HCT116 (cell line): ENCODE data around the gene CLIP2.
A peak's percentile ranks its signal among the peaks of the same experiment; 100 is the strongest.

ENCODE experiments used
- EGR1 ChIP-seq: IDR thresholded peaks from 2 replicates; pipeline ENCODE4 v1.6.1; 2012; ENCODE audit warnings: low read depth
- POLR2A ChIP-seq: IDR thresholded peaks from 2 replicates; pipeline ENCODE4 v1.7.0; 2011; ENCODE audit warnings: borderline replicate concordance; ENCODE audit not compliant: insufficient read depth, insufficient read length; ENCODE audit errors: extremely low read depth
- TF ChIP-seq, protein P1 (sequence below): IDR thresholded peaks from 2 replicates; pipeline ENCODE4 v1.6.1; 2012
- TF ChIP-seq, protein P2 (sequence below), 3 experiments: fragments of 200-600 bp in 1 of 3; sonication (generic) in 1 of 3; IDR thresholded peaks in 2 of 3; conservative IDR thresholded peaks in 1 of 3; 2 replicates each; pipeline ENCODE4 v1.5.1; 2012 to 2017; ENCODE audit warnings: low read depth in 2 of 3, low read length in 2 of 3, antibody characterized with exemption in 1 of 3, borderline replicate concordance in 1 of 3, control low read depth in 1 of 3, mild to moderate bottlenecking in 1 of 3, mixed read lengths in 1 of 3, mixed run types in 1 of 3, moderate library complexity in 1 of 3; ENCODE audit not compliant: insufficient read depth in 1 of 3

DNA sequence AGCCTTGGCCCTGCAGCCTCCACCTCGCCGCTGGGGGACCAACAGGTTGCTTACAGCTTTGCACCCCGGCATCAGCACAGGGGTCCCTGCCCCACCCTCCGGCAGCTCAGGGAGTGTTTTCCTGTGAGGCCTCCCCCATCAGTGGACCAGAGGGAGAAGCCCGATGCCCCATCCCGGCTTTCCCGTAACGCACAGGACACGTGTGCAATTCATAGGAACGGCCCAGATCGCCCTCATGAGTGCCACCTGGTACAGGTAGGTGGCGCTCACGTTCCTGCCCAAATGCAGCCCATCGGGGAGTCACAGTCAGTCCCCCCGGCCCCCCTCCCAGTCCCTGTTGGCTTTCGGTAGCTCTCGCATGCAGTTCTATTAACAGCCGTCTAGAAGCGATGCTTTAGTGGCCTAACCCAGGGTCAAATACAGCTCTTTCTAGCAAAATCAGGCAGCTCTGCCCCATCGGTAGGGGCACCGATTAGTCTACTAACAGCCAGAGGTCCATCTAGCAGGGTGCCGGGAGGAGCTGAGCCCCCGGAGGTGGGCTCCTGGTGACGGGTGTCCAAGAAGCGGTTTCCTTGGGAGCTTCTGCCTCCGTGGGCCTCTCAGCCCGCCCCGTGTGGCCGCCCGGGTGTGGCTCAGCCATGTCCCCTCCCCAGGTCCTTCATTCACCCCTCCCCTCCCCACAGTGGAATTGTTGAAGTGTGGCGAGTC is 116.1 kb downstream of the CLIP2 start:
- TF ChIP-seq, protein P1, sequence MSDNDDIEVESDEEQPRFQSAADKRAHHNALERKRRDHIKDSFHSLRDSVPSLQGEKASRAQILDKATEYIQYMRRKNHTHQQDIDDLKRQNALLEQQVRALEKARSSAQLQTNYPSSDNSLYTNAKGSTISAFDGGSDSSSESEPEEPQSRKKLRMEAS = no peak
- TF ChIP-seq EGR1 (no peak), POLR2A (no peak)
- TF ChIP-seq, protein P2, sequence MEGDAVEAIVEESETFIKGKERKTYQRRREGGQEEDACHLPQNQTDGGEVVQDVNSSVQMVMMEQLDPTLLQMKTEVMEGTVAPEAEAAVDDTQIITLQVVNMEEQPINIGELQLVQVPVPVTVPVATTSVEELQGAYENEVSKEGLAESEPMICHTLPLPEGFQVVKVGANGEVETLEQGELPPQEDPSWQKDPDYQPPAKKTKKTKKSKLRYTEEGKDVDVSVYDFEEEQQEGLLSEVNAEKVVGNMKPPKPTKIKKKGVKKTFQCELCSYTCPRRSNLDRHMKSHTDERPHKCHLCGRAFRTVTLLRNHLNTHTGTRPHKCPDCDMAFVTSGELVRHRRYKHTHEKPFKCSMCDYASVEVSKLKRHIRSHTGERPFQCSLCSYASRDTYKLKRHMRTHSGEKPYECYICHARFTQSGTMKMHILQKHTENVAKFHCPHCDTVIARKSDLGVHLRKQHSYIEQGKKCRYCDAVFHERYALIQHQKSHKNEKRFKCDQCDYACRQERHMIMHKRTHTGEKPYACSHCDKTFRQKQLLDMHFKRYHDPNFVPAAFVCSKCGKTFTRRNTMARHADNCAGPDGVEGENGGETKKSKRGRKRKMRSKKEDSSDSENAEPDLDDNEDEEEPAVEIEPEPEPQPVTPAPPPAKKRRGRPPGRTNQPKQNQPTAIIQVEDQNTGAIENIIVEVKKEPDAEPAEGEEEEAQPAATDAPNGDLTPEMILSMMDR (IDR thresholded peaks at IDR 0.05 in 2 of 3, conservative IDR thresholded peaks at IDR 0.05 in 1 of 3; ENCODE audit: borderline replicate concordance in 1 of 3, insufficient read depth in 1 of 3, low read depth in 2 of 3, low read length in 2 of 3) = peak; percentile 21 to 74 (median 71); a peak in 5 of 6 replicates
